HCT116 (cell line): ENCODE results near the gene ATXN7L3B. TPM values are rescaled to one million over a fixed set of nuclear protein-coding genes. Genes with fewer than 3 reads are reported as not detected.
A peak's percentile ranks its signal among the peaks of the same experiment; 100 is the strongest.

Experiments
- ATAC-seq: fragments of 200-7000 bp; cut with Tn5 transposase; 2 replicates; pipeline ENCODE4 v1.9.1; 2020; ENCODE audit warnings: mild to moderate bottlenecking, moderate library complexity
- BruUV-seq: library from RNA; stranded (reverse); fragments of 400-500 nt; replicated peaks from 2 replicates; lab custom pipeline; 2021; lab: Mats Ljungman, UMichigan
- CTCF ChIA-PET: fragments of 300-600 bp; sonication (Branson Sonifier 250); formaldehyde crosslinking; loops from one replicate; lab custom pipeline; 2021; ENCODE audit warnings: antibody characterized with exemption; lab: Charles Lee
- POLR2A ChIA-PET: fragments of 300-600, 350-600 bp; sonication (Branson Sonifier 250); formaldehyde crosslinking; loops from one replicate; lab custom pipeline; 2021; ENCODE audit warnings: antibody characterized with exemption; lab: Charles Lee
- RAD21 ChIA-PET, 2 experiments: fragments of 300-600 bp; sonication (Branson Sonifier 250); formaldehyde crosslinking; loops; one replicate each; lab custom pipeline; 2023; ENCODE audit warnings: low total read pairs in 2 of 2; ENCODE audit not compliant: uncharacterized antibody in 2 of 2, unreplicated experiment in 2 of 2, low non-redundant PET in 1 of 2; lab: Charles Lee
- DNase-seq: peaks from one replicate; pipeline ENCODE4 v3.0.0-alpha.2; 2010; ENCODE audit warnings: low read depth, low spot score
- H2AFZ ChIP-seq: fragments of 200-600 bp; shearing (Covaris generic), sonication (generic); 2 replicates; pipeline ENCODE4 v1.6.1; 2017; ENCODE audit warnings: low read depth, mixed run types, mixed read lengths, antibody characterized with exemption, low read length; ENCODE audit not compliant: poor library complexity, severe bottlenecking
- H3K27ac ChIP-seq: 2 replicates; pipeline ENCODE4 v1.5.1; 2012; ENCODE audit warnings: low read depth, low read length
- H3K27me3 ChIP-seq: fragments of 200-600 bp; sonication (generic); 2 replicates; pipeline ENCODE4 v1.6.1; 2016; ENCODE audit warnings: mixed run types, low read length, mixed read lengths; ENCODE audit not compliant: insufficient read depth
- H3K36me3 ChIP-seq, 2 experiments: fragments of 200-500 bp in 1 of 2; fragments of 200-600 bp in 1 of 2; sonication (Bioruptor generic) in 1 of 2; sonication (generic) in 1 of 2; 2 replicates each; pipeline versions ENCODE4 v1.5.1 to v1.6.1; 2014 to 2016; ENCODE audit warnings: low read length in 2 of 2, inconsistent platforms in 1 of 2, mixed read lengths in 1 of 2, mixed run types in 1 of 2; ENCODE audit not compliant: insufficient read depth in 2 of 2, control insufficient read depth in 1 of 2
- H3K4me1 ChIP-seq, 2 experiments: fragments of 200-600 bp in 1 of 2; sonication (generic) in 1 of 2; 2 replicates each; pipeline versions ENCODE4 v1.5.1 to v1.6.1; 2012 to 2017; ENCODE audit warnings: low read length in 2 of 2, inconsistent platforms in 1 of 2, mild to moderate bottlenecking in 1 of 2, mixed read lengths in 1 of 2, mixed run types in 1 of 2, moderate library complexity in 1 of 2; ENCODE audit not compliant: insufficient read depth in 2 of 2, control insufficient read depth in 1 of 2
- H3K4me2 ChIP-seq: fragments of 200-600 bp; sonication (generic); 2 replicates; pipeline ENCODE4 v1.6.1; 2017; ENCODE audit warnings: mixed run types, low read length, mixed read lengths
- H3K4me3 ChIP-seq, 2 experiments: fragments of 200-600 bp in 1 of 2; sonication (generic) in 1 of 2; replicated peaks in 1 of 2; 2 replicates each; pipeline ENCODE4 v1.5.1; 2011 to 2016; ENCODE audit warnings: low read length in 2 of 2, control low read depth in 1 of 2, low read depth in 1 of 2, mild to moderate bottlenecking in 1 of 2, mixed read lengths in 1 of 2, mixed run types in 1 of 2
- H3K79me2 ChIP-seq: fragments of 200-600 bp; sonication (generic); 2 replicates; pipeline ENCODE4 v1.6.1; 2017; ENCODE audit warnings: mild to moderate bottlenecking, mixed run types, low read length, moderate library complexity, mixed read lengths; ENCODE audit not compliant: insufficient read depth
- H3K9ac ChIP-seq: fragments of 200-600 bp; sonication (generic); 2 replicates; pipeline ENCODE4 v1.6.1; 2016; ENCODE audit warnings: low read length, mixed read lengths
- H3K9me2 ChIP-seq: fragments of 200-600 bp; sonication (generic), shearing (Covaris generic); 2 replicates; pipeline ENCODE4 v1.6.1; 2017; ENCODE audit warnings: mixed run types, mild to moderate bottlenecking, moderate library complexity; ENCODE audit not compliant: insufficient read depth
- H3K9me3 ChIP-seq, 2 experiments: fragments of 200-500 bp in 1 of 2; fragments of 200-600 bp in 1 of 2; sonication (Bioruptor generic) in 1 of 2; sonication (generic) in 1 of 2; 2 replicates each; pipeline ENCODE4 v1.6.1; 2014 to 2017; ENCODE audit warnings: low read length in 2 of 2, mixed read lengths in 2 of 2, inconsistent platforms in 1 of 2, low read depth in 1 of 2, mild to moderate bottlenecking in 1 of 2, mixed run types in 1 of 2, moderate library complexity in 1 of 2; ENCODE audit not compliant: control insufficient read depth in 1 of 2, insufficient read depth in 1 of 2
- H4K20me1 ChIP-seq: fragments of 200-600 bp; sonication (generic), shearing (Covaris generic); 2 replicates; pipeline ENCODE4 v1.6.1; 2017; ENCODE audit warnings: mixed run types, mild to moderate bottlenecking, moderate library complexity; ENCODE audit not compliant: insufficient read depth
- EGR1 ChIP-seq: IDR thresholded peaks from 2 replicates; pipeline ENCODE4 v1.6.1; 2012; ENCODE audit warnings: low read depth
- EZH2 ChIP-seq: fragments of 200-600 bp; sonication (generic); IDR thresholded peaks from 2 replicates; pipeline ENCODE4 v1.6.1; 2017; ENCODE audit warnings: antibody characterized with exemption, mixed run types
- EZH2phosphoT487 ChIP-seq: fragments of 200-600 bp; IDR thresholded peaks from 2 replicates; pipeline ENCODE4 v1.6.1; 2018; ENCODE audit warnings: antibody characterized with exemption, borderline replicate concordance
- POLR2A ChIP-seq: IDR thresholded peaks from 2 replicates; pipeline ENCODE4 v1.7.0; 2011; ENCODE audit warnings: borderline replicate concordance; ENCODE audit not compliant: insufficient read depth, insufficient read length; ENCODE audit errors: extremely low read depth
- POLR2AphosphoS5 ChIP-seq: IDR thresholded peaks from 2 replicates; pipeline ENCODE4 v1.6.1; 2011; ENCODE audit warnings: mild to moderate bottlenecking, low read depth, low read length, moderate library complexity
- SIN3A ChIP-seq: IDR thresholded peaks from 2 replicates; pipeline ENCODE4 v1.6.1; 2012; ENCODE audit warnings: low read depth
- SP1 ChIP-seq: IDR thresholded peaks from 2 replicates; pipeline ENCODE4 v1.6.1; 2012; ENCODE audit warnings: low read depth
- SRF ChIP-seq: IDR thresholded peaks from 2 replicates; pipeline ENCODE4 v1.6.1; 2012; ENCODE audit warnings: low read depth
- TCF7L2 ChIP-seq: IDR thresholded peaks from 2 replicates; pipeline ENCODE4 v1.7.0; 2011; ENCODE audit warnings: borderline replicate concordance, inconsistent platforms; ENCODE audit not compliant: insufficient read depth, insufficient read length; ENCODE audit errors: extremely low read depth
- intact Hi-C: fragments of 100-400 bp; cut with micrococcal nuclease; formaldehyde crosslinking; loops from 2 replicates; pipeline ENCODE4 v1.10.0; 2022
- total RNA-seq: library from RNA; stranded (reverse); gene quantifications from one replicate; pipeline ENCODE4 v1.2.1, GENCODE V29; 2021; ENCODE audit not compliant: unreplicated experiment

Gene ATXN7L3B
- total RNA-seq, 1 experiment from 2014 or later, result 28.1 TPM

DNA sequence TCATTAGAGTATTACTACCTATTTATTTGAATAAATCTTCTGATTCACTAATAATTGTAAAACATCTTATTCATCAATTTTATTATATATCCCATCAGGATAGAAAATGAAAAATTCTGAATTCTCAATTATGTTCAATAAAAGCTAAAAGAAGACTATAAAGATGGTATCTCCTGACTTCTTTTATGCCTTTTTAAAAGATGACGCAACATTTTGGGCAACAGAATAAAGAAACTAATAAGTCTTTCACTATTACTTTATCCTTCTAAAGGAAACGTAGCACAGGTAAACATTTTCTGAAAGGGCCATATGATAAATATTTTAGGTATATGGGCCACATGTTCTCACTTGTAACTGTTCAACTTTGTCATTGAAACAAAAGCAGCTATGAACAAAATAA, 10.1 kb upstream of the ATXN7L3B start:
- Histone ChIP-seq H4K20me1 (no peaks in the 10 kb centered on the region), H3K36me3 (no peaks in the 10 kb centered on the region), H2AFZ (no peak overlapping the region), H3K4me1 (no peaks in the 10 kb centered on the region), H3K27ac (no peak overlapping the region), H3K9me3 (no peaks in the 10 kb centered on the region), H3K79me2 (no peaks in the 10 kb centered on the region), H3K27me3 (no peaks in the 10 kb centered on the region), H3K4me3 (no peak overlapping the region), H3K9ac (no peak overlapping the region), H3K4me2 (no peak overlapping the region), H3K9me2 (no peaks in the 10 kb centered on the region)
- intact Hi-C loops, result no loop called here
- ChIA-PET POLR2A (no interaction called here), CTCF (no interaction called here), RAD21 (no interaction called here)
- TF ChIP-seq EZH2, result no peak
- TF ChIP-seq EZH2phosphoT487, result no peak
- TF ChIP-seq SRF, result no peak
- BruUV-seq, result no TSS peak
- no peak for ATAC-seq
- no peak for DNase-seq

- RAD21 ChIA-PET, result no interaction called here
- POLR2A ChIA-PET, result no interaction called here
- H3K9ac ChIP-seq, result no peak overlapping the region
- H3K9me2 ChIP-seq, result no peaks in the 10 kb centered on the region
- CTCF ChIA-PET, result no interaction called here
- H3K9me3 ChIP-seq, result no peaks in the 10 kb centered on the region
- peak overlapping the region; percentile 83 for H2AFZ ChIP-seq
- no peak overlapping the region for H3K4me3 ChIP-seq
- no peaks in the 10 kb centered on the region for H3K27me3 ChIP-seq
- H3K4me1 ChIP-seq, result no peaks in the 10 kb centered on the region
- ATAC-seq (no peak), DNase-seq (no peak)
- TF ChIP-seq EGR1 (no peak), POLR2AphosphoS5 (no peak), POLR2A (no peak), SIN3A (no peak), SP1 (no peak), TCF7L2 (no peak)
- H4K20me1 ChIP-seq, result no peaks in the 10 kb centered on the region
- no peaks in the 10 kb centered on the region for H3K36me3 ChIP-seq
- BruUV-seq, result no TSS peak
- no peak overlapping the region for H3K4me2 ChIP-seq
- intact Hi-C loops, result no loop called here
- H3K27ac ChIP-seq, result no peak overlapping the region
- no peaks in the 10 kb centered on the region for H3K79me2 ChIP-seq
Observed at GRCh38 chr12:74530676-74531075, 7.0 kb upstream of the ATXN7L3B start.
